WTC11 (cell line): ENCODE measurements around the gene CORO6. TPM values are rescaled to one million over a fixed set of nuclear protein-coding genes. Genes with fewer than 3 reads are reported as not detected.

Experiments used
- ATAC-seq: fragments of 200-7000 bp; cut with Tn5 transposase; 2 replicates; pipeline ENCODE4 v1.10.0; 2021; ENCODE audit warnings: mild to moderate bottlenecking, moderate library complexity
- CTCF ChIA-PET: fragments of 300-600 bp; sonication (Branson Sonifier 250); formaldehyde crosslinking; loops from one replicate; lab custom pipeline; 2021; ENCODE audit warnings: antibody characterized with exemption; lab: Charles Lee
- POLR2A ChIA-PET: fragments of 350-600 bp; sonication (Branson Sonifier 250); formaldehyde crosslinking; loops from one replicate; lab custom pipeline; 2021; ENCODE audit warnings: antibody characterized with exemption; lab: Charles Lee
- DNase-seq: peaks from one replicate; pipeline ENCODE4 v3.0.0; 2021; ENCODE audit warnings: low spot score
- H3K27ac Mint-ChIP-seq: 2 replicates; pipeline ENCODE4 v1.8.0; 2021; ENCODE audit warnings: mixed read lengths
- H3K27me3 Mint-ChIP-seq: 2 replicates; pipeline ENCODE4 v1.8.0; 2021; ENCODE audit warnings: low read depth, mild to moderate bottlenecking, moderate library complexity, mixed read lengths
- H3K36me3 Mint-ChIP-seq: 2 replicates; pipeline ENCODE4 v1.8.0; 2021; ENCODE audit warnings: mixed read lengths
- H3K4me1 Mint-ChIP-seq: 2 replicates; pipeline ENCODE4 v1.8.0; 2022; ENCODE audit warnings: mixed read lengths
- H3K4me3 Mint-ChIP-seq: 2 replicates; pipeline ENCODE4 v1.8.0; 2021; ENCODE audit warnings: mild to moderate bottlenecking, moderate library complexity, mixed read lengths
- H3K9me3 Mint-ChIP-seq: 2 replicates; pipeline ENCODE4 v1.8.0; 2021; ENCODE audit warnings: mixed read lengths
- ATF1 ChIP-seq: sonication (generic); formaldehyde crosslinking; IDR thresholded peaks from 2 replicates; pipeline ENCODE4 v1.8.1; 2023; ENCODE audit warnings: mild to moderate bottlenecking, moderate library complexity, missing genetic modification reagents
- ATF2 ChIP-seq: sonication (generic); formaldehyde crosslinking; IDR thresholded peaks from 2 replicates; pipeline ENCODE4 v1.8.1; 2022; ENCODE audit warnings: low read depth, missing genetic modification reagents, borderline replicate concordance
- FOXK1 ChIP-seq: sonication (generic); formaldehyde crosslinking; IDR thresholded peaks from 2 replicates; pipeline ENCODE4 v1.8.0; 2022; ENCODE audit warnings: mild to moderate bottlenecking, moderate library complexity, missing genetic modification reagents
- MXD4 ChIP-seq: fragments of 250-450 bp; sonication (Bioruptor Pico); IDR thresholded peaks from 2 replicates; pipeline ENCODE4 v1.8.0; 2021; ENCODE audit warnings: mild to moderate bottlenecking, moderate library complexity, borderline replicate concordance
- NFYB ChIP-seq: sonication (generic); formaldehyde crosslinking; conservative IDR thresholded peaks from 2 replicates; pipeline ENCODE4 v1.8.0; 2022; ENCODE audit warnings: low read depth, missing genetic modification reagents
- NR3C1 ChIP-seq: sonication (generic); formaldehyde crosslinking; conservative IDR thresholded peaks from 2 replicates; pipeline ENCODE4 v1.8.1; 2023; ENCODE audit warnings: low read depth, mild to moderate bottlenecking, missing genetic modification reagents
- PRDM15 ChIP-seq: sonication (generic); formaldehyde crosslinking; IDR thresholded peaks from 2 replicates; pipeline ENCODE4 v1.8.0; 2022; ENCODE audit warnings: missing genetic modification reagents
- SOX15 ChIP-seq: fragments of 250-450 bp; sonication (Bioruptor Pico); IDR thresholded peaks from 2 replicates; pipeline ENCODE4 v1.9.0; 2021; ENCODE audit warnings: mild to moderate bottlenecking
- TEAD4 ChIP-seq: sonication (generic); formaldehyde crosslinking; IDR thresholded peaks from 2 replicates; pipeline ENCODE4 v1.8.0; 2022; ENCODE audit warnings: mild to moderate bottlenecking, missing genetic modification reagents
- ZNF138 ChIP-seq: sonication (generic); formaldehyde crosslinking; conservative IDR thresholded peaks from 2 replicates; pipeline ENCODE4 v1.8.1; 2022; ENCODE audit warnings: mild to moderate bottlenecking, moderate library complexity, missing genetic modification reagents
- ZNF219 ChIP-seq: sonication (generic); formaldehyde crosslinking; IDR thresholded peaks from 2 replicates; pipeline ENCODE4 v1.8.0; 2023; ENCODE audit warnings: missing genetic modification reagents, mild to moderate bottlenecking, borderline replicate concordance
- ZNF416 ChIP-seq: fragments of 250-450 bp; sonication (Bioruptor Pico); IDR thresholded peaks from 2 replicates; pipeline ENCODE4 v1.9.0; 2021; ENCODE audit warnings: mild to moderate bottlenecking, inconsistent platforms
- total RNA-seq: library from RNA; stranded (reverse); gene quantifications from 3 replicates; pipeline ENCODE4 v1.2.3, GENCODE V29; 2021
- TF ChIP-seq, protein P1 (sequence below): fragments of 250-450 bp; sonication (Bioruptor Pico); IDR thresholded peaks from 2 replicates; pipeline ENCODE4 v1.9.0; 2021; ENCODE audit warnings: mild to moderate bottlenecking
- TF ChIP-seq, protein P2 (sequence below): sonication (generic); formaldehyde crosslinking; IDR thresholded peaks from 2 replicates; pipeline ENCODE4 v1.8.1; 2023; ENCODE audit warnings: mild to moderate bottlenecking, missing genetic modification reagents, borderline replicate concordance
- TF ChIP-seq, protein P3 (sequence below): sonication (generic); formaldehyde crosslinking; IDR thresholded peaks from 2 replicates; pipeline ENCODE4 v1.8.0; 2022; ENCODE audit warnings: mild to moderate bottlenecking, missing genetic modification reagents
- TF ChIP-seq, protein P4 (sequence below): fragments of 250-450 bp; sonication (Bioruptor Pico); IDR thresholded peaks from 2 replicates; pipeline ENCODE4 v1.9.0; 2021; ENCODE audit warnings: moderate library complexity, mild to moderate bottlenecking, inconsistent platforms, borderline replicate concordance

The CORO6 gene
- total RNA-seq, 1 experiment from 2014 or later, result 8.9 TPM

DNA sequence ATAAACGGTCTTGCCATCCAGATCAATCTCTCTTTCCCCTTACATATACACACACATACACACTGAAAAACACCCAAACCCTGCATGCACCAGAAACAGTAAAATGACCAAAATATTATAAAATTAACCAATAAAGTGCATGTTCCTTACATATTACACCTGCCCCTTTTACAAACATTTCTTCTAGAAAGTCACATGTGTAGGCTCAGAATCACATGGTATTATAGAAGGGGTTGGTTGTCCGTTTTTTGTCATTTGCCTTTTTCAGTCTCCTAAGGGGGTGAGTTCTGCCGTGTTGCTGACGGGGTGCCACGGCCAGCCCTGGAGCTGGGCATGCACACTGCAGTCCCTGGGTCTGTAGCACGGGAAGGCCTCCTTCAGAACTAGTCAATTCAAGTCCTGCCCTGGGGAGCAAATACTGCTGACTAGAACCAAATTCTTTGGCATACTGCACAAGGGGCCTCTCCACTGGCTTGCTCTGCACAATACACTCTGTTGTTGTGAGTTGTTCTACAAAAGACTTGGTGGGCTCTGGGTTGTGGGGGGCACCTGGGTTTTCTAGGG is 8.0 kb upstream of the CORO6 start:
- ChIA-PET CTCF (interaction anchor here (0.6 to 1.4 kb wide), 3 partner anchors 13 to 15 kb away, joined by 3 to 5 read pairs (median 3); no protein-coding TSS in a partner anchor), POLR2A (no interaction called here)
- no peak overlapping the region for H3K4me3 Mint-ChIP-seq
- 0 out of 2 replicates have a peak, but pooled peaks cover 2% of the 10 kb centered on the region for H3K36me3 Mint-ChIP-seq
- H3K9me3 Mint-ChIP-seq, result no peaks in the 10 kb centered on the region
- H3K27ac Mint-ChIP-seq, result no peak overlapping the region
- no peaks in the 10 kb centered on the region for H3K27me3 Mint-ChIP-seq
- TF ChIP-seq, protein P1, sequence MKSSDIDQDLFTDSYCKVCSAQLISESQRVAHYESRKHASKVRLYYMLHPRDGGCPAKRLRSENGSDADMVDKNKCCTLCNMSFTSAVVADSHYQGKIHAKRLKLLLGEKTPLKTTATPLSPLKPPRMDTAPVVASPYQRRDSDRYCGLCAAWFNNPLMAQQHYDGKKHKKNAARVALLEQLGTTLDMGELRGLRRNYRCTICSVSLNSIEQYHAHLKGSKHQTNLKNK, result no peak
- no peak for TF ChIP-seq ATF2 (CRISPR knock-in tag)
- TF ChIP-seq, protein P2, sequence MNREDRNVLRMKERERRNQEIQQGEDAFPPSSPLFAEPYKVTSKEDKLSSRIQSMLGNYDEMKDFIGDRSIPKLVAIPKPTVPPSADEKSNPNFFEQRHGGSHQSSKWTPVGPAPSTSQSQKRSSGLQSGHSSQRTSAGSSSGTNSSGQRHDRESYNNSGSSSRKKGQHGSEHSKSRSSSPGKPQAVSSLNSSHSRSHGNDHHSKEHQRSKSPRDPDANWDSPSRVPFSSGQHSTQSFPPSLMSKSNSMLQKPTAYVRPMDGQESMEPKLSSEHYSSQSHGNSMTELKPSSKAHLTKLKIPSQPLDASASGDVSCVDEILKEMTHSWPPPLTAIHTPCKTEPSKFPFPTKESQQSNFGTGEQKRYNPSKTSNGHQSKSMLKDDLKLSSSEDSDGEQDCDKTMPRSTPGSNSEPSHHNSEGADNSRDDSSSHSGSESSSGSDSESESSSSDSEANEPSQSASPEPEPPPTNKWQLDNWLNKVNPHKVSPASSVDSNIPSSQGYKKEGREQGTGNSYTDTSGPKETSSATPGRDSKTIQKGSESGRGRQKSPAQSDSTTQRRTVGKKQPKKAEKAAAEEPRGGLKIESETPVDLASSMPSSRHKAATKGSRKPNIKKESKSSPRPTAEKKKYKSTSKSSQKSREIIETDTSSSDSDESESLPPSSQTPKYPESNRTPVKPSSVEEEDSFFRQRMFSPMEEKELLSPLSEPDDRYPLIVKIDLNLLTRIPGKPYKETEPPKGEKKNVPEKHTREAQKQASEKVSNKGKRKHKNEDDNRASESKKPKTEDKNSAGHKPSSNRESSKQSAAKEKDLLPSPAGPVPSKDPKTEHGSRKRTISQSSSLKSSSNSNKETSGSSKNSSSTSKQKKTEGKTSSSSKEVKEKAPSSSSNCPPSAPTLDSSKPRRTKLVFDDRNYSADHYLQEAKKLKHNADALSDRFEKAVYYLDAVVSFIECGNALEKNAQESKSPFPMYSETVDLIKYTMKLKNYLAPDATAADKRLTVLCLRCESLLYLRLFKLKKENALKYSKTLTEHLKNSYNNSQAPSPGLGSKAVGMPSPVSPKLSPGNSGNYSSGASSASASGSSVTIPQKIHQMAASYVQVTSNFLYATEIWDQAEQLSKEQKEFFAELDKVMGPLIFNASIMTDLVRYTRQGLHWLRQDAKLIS (CRISPR knock-in tag), result no peak
- TF ChIP-seq ZNF138 (CRISPR knock-in tag), result no peak
- no peak for TF ChIP-seq ATF1 (CRISPR knock-in tag)
- no peak for TF ChIP-seq ZNF219 (CRISPR knock-in tag)
- TF ChIP-seq TEAD4 (CRISPR knock-in tag), result no peak
- no peak for TF ChIP-seq NR3C1
- TF ChIP-seq, protein P3, sequence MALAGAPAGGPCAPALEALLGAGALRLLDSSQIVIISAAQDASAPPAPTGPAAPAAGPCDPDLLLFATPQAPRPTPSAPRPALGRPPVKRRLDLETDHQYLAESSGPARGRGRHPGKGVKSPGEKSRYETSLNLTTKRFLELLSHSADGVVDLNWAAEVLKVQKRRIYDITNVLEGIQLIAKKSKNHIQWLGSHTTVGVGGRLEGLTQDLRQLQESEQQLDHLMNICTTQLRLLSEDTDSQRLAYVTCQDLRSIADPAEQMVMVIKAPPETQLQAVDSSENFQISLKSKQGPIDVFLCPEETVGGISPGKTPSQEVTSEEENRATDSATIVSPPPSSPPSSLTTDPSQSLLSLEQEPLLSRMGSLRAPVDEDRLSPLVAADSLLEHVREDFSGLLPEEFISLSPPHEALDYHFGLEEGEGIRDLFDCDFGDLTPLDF, result no peak
- TF ChIP-seq ZNF416 (CRISPR knock-in tag), result no peak
- TF ChIP-seq, protein P4, sequence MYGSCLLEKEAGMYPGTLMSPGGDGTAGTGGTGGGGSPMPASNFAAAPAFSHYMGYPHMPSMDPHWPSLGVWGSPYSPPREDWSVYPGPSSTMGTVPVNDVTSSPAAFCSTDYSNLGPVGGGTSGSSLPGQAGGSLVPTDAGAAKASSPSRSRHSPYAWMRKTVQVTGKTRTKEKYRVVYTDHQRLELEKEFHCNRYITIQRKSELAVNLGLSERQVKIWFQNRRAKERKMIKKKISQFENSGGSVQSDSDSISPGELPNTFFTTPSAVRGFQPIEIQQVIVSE (CRISPR knock-in tag), result no peak
- TF ChIP-seq MXD4 (CRISPR knock-in tag), result no peak
- no peak for TF ChIP-seq PRDM15
- no peak for TF ChIP-seq NFYB
- TF ChIP-seq FOXK1 (CRISPR knock-in tag), result no peak
- TF ChIP-seq SOX15 (CRISPR knock-in tag), result no peak
- peaks cover 5% of the 10 kb centered on the region for H3K4me1 Mint-ChIP-seq
- DNase-seq (no peak), ATAC-seq (no peak)
